GM04504 (cell line): ENCODE data around the gene COX20.

Experiments used
- DNase-seq: peaks from one replicate; pipeline ENCODE4 v3.0.0-alpha.2; 2012; ENCODE audit warnings: low read depth

COX20 gene

GRCh38 chr1:244851546-244852231, 16.2 kb downstream of the COX20 start:
- DNase-seq: no peak

GRCh38 chr1:244852694-244853093, 17.2 kb downstream of the COX20 start:
- no peak for DNase-seq

- DNase-seq: no peak
Observed at GRCh38 chr1:244854166-244854565, 18.7 kb downstream of the COX20 start.

GRCh38 chr1:244854865-244855578, 19.6 kb downstream of the COX20 start:
- DNase-seq: no peak

- no peak for DNase-seq
Observed at GRCh38 chr1:244857761-244858160, 22.3 kb downstream of the COX20 start.

GRCh38 chr1:244858357-244858756, 22.9 kb downstream of the COX20 start:
- no peak for DNase-seq

- no peak for DNase-seq
Observed at GRCh38 chr1:244860078-244860477, 24.6 kb downstream of the COX20 start.

GRCh38 chr1:244860914-244861610, 25.6 kb downstream of the COX20 start:
- DNase-seq: no peak

GRCh38 chr1:244861683-244862082, 26.2 kb downstream of the COX20 start:
- no peak for DNase-seq

- no peak for DNase-seq
Observed at GRCh38 chr1:244862354-244862698, 26.9 kb downstream of the COX20 start.

- DNase-seq: peak; percentile 87
Observed at GRCh38 chr1:244862699-244863490, 27.4 kb downstream of the COX20 start.

- DNase-seq: no peak
Observed at GRCh38 chr1:244863491-244864252, 28.2 kb downstream of the COX20 start.

- peak; percentile 94 for DNase-seq
Observed at GRCh38 chr1:244864253-244865027, 29.0 kb downstream of the COX20 start, which contains the start of gene HNRNPU. HNRNPU (minus strand) TSS chr1:244864543; CDS start chr1:244864307, 236 bp downstream.

GRCh38 chr1:244865028-244865371, 29.5 kb downstream of the COX20 start:
- DNase-seq: no peak

GRCh38 chr1:244865820-244866219, 30.4 kb downstream of the COX20 start:
- DNase-seq: no peak

GRCh38 chr1:244866355-244866754, 30.9 kb downstream of the COX20 start:
- DNase-seq: no peak

GRCh38 chr1:244868484-244869363, 33.3 kb downstream of the COX20 start:
- DNase-seq: no peak

- no peak for DNase-seq
Observed at GRCh38 chr1:244869364-244869827, 33.9 kb downstream of the COX20 start.

- no peak for DNase-seq
Observed at GRCh38 chr1:244869950-244870349, 34.5 kb downstream of the COX20 start.
